Measurements from ENCODE around the gene NIPSNAP2. TPM values are rescaled to one million over a fixed set of nuclear protein-coding genes. Genes with fewer than 3 reads are reported as not detected.

The NIPSNAP2 gene
- polyA plus RNA-seq, 3 donors: 43.2 to 97.5 (median 88.0) TPM

DNA sequence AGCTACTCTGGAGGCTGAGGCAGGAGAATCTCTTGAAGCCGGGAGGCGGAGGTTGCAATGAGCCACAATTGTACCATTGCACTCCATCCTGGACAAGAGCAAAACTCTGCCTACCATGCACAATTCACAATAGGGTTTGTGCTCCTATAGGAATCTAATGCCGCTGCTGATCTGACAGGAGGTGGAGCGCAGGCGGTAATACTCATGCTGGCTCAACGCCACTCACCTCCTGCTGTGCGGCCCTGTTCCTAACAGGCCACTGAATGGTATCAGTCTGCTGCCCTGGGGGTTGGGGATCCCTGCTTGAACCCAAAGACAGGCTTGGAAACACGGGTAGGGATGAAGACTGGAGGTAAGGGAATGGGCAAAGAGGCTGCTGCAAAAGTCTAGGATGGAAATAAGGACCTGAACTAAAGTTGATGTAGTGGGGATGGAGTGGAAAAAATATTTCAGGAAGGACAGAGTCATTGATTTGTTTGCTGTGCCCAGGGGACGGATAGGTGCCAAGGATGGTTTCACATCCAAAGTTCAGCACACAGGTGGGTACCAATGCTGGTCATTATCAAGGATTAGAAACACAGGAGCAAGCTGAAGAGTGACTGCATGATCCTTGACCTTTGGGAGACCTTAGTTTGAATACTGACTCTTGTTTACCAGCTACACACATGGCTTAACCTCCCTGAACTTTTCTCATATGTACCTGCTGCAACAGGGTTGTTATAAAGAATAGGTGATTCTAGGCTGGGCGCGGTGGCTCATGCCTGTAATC is 10.5 kb upstream of the NIPSNAP2 start:
- H3K36me3 Mint-ChIP-seq: peaks cover 12 to 30% of the 10 kb centered on the region in 2 donors
- TF ChIP-seq, protein P1, sequence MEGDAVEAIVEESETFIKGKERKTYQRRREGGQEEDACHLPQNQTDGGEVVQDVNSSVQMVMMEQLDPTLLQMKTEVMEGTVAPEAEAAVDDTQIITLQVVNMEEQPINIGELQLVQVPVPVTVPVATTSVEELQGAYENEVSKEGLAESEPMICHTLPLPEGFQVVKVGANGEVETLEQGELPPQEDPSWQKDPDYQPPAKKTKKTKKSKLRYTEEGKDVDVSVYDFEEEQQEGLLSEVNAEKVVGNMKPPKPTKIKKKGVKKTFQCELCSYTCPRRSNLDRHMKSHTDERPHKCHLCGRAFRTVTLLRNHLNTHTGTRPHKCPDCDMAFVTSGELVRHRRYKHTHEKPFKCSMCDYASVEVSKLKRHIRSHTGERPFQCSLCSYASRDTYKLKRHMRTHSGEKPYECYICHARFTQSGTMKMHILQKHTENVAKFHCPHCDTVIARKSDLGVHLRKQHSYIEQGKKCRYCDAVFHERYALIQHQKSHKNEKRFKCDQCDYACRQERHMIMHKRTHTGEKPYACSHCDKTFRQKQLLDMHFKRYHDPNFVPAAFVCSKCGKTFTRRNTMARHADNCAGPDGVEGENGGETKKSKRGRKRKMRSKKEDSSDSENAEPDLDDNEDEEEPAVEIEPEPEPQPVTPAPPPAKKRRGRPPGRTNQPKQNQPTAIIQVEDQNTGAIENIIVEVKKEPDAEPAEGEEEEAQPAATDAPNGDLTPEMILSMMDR (IDR thresholded peaks at IDR 0.05): no peak
- H3K9me3 Mint-ChIP-seq: peaks cover 0 to 8% (median 2%) of the 10 kb centered on the region in 7 donors
- peaks cover 13% of the 10 kb centered on the region for H3K4me1 Mint-ChIP-seq
- Histone ChIP-seq H3K9ac (ENCODE audit: insufficient read depth, low read length, poor library complexity, severe bottlenecking) (no peak overlapping the region), H3K9me3 (replicated peaks in 1 of 2; ENCODE audit: control insufficient read depth in 1 of 2, insufficient read depth in 1 of 2, low read length in 2 of 2) (no peaks in the 10 kb centered on the region), H3K79me2 (ENCODE audit: insufficient read depth, low read length) (peaks cover 5% of the 10 kb centered on the region), H3K27me3 (ENCODE audit: control insufficient read depth in 2 of 2, insufficient read depth in 2 of 2, low read length in 2 of 2) (no peaks in the 10 kb centered on the region), H4K20me1 (ENCODE audit: insufficient read depth, low read length) (no peaks in the 10 kb centered on the region), H3K36me3 (replicated peaks in 1 of 2; ENCODE audit: control insufficient read depth in 1 of 2, insufficient read depth in 2 of 2, low read length in 2 of 2) (peaks cover 7 to 18% of the 10 kb centered on the region in 2 donors), H3K27ac (ENCODE audit: low read depth in 1 of 2, low read length in 2 of 2) (no peak overlapping the region), H3K4me3 (replicated peaks in 1 of 3; ENCODE audit: low read depth in 2 of 3, low read length in 3 of 3) (no peak overlapping the region), H3K4me2 (replicated peaks; ENCODE audit: extremely low read depth, low read length, poor library complexity, severe bottlenecking) (no peak overlapping the region), H2AFZ (ENCODE audit: insufficient read depth, low read depth, low read length, poor library complexity, severe bottlenecking) (no peak overlapping the region), H3K4me1 (ENCODE audit: control insufficient read depth in 1 of 2, insufficient read depth in 2 of 2, low read length in 2 of 2) (peaks cover 7 to 11% of the 10 kb centered on the region in 2 donors)
- peaks cover 0 to 2% (median 0%) of the 10 kb centered on the region in 3 donors for H3K27me3 Mint-ChIP-seq (ENCODE audit: low read depth in 3 of 3)
- intact Hi-C loops (cut with micrococcal nuclease): loop anchor here in 1 of 2 donors (5.0 kb wide), 2 partner anchors 67 to 587 kb away; partner anchors contain the start of genes LANCL2 and ZNF713
- H3K4me3 Mint-ChIP-seq: no peak overlapping the region
- no peak for DNase-seq
- WGBS (ENCODE audit: insufficient coverage): 88% methylated on average over 9 of the region's 11 CpGs
- H3K27ac Mint-ChIP-seq: peak overlapping the region in 2 of 7 donors; percentile 20 to 36

DNA sequence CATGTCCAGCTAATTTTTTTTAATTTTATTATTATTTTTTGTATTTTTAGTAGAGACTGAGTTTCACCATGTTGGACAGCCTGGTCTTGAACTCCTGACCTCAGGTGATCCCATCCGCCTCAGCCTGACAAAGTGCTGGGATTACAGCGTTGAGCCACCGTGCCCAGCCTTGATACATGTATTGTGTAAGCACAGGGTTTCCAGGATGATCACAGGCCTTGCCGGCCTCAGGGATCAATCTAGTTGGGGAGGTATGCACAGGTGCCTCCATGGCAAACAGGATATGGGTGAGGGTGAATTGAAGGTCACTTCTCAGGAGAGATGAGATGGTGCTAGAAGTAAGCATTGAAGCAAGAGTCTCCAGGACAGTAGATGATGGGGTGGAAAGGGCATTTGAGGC is 7.2 kb upstream of the NIPSNAP2 start:
- intact Hi-C loops (cut with micrococcal nuclease): no loop called here
- Histone ChIP-seq H3K9ac (ENCODE audit: insufficient read depth, low read length, poor library complexity, severe bottlenecking) (no peak overlapping the region), H2AFZ (ENCODE audit: insufficient read depth, low read depth, low read length, poor library complexity, severe bottlenecking) (no peak overlapping the region), H3K9me3 (replicated peaks in 1 of 2; ENCODE audit: control insufficient read depth in 1 of 2, insufficient read depth in 1 of 2, low read length in 2 of 2) (no peaks in the 10 kb centered on the region), H3K4me2 (replicated peaks; ENCODE audit: extremely low read depth, low read length, poor library complexity, severe bottlenecking) (no peak overlapping the region), H4K20me1 (ENCODE audit: insufficient read depth, low read length) (no peaks in the 10 kb centered on the region), H3K36me3 (replicated peaks in 1 of 2; ENCODE audit: control insufficient read depth in 1 of 2, insufficient read depth in 2 of 2, low read length in 2 of 2) (peaks cover 7 to 18% of the 10 kb centered on the region in 2 donors), H3K27me3 (ENCODE audit: control insufficient read depth in 2 of 2, insufficient read depth in 2 of 2, low read length in 2 of 2) (no peaks in the 10 kb centered on the region), H3K27ac (ENCODE audit: low read depth in 1 of 2, low read length in 2 of 2) (no peak overlapping the region), H3K4me1 (ENCODE audit: control insufficient read depth in 1 of 2, insufficient read depth in 2 of 2, low read length in 2 of 2) (peaks cover 5 to 7% of the 10 kb centered on the region in 2 donors), H3K4me3 (replicated peaks in 1 of 3; ENCODE audit: low read depth in 2 of 3, low read length in 3 of 3) (no peak overlapping the region), H3K79me2 (ENCODE audit: insufficient read depth, low read length) (peaks cover 4% of the 10 kb centered on the region)
- no peak for DNase-seq
- peaks cover 12% of the 10 kb centered on the region for H3K4me1 Mint-ChIP-seq
- H3K27me3 Mint-ChIP-seq (ENCODE audit: low read depth in 3 of 3): peaks cover 0 to 2% (median 0%) of the 10 kb centered on the region in 3 donors
- TF ChIP-seq, protein P1 (IDR thresholded peaks at IDR 0.05): no peak
- no peak overlapping the region for H3K4me3 Mint-ChIP-seq
- 100% methylated on average over 3 of the region's 4 CpGs for WGBS (ENCODE audit: insufficient coverage)
- peaks cover 12 to 30% of the 10 kb centered on the region in 2 donors for H3K36me3 Mint-ChIP-seq
- peaks cover 0 to 3% (median 0%) of the 10 kb centered on the region in 7 donors for H3K9me3 Mint-ChIP-seq
- H3K27ac Mint-ChIP-seq: peak overlapping the region in 1 of 7 donors; percentile 39
